HG03103 (cell line): Measurements from ENCODE around the gene RSPO1.

ENCODE experiments used
- ATAC-seq: cut with Tn5 transposase; IDR thresholded peaks from one replicate; pipeline ENCODE4 v1.9.1; 2021; ENCODE audit warnings: low read depth; ENCODE audit not compliant: unreplicated experiment

RSPO1 gene

GRCh38 chr1:37657620-37658412 lies 23.1 kb upstream of the RSPO1 start:
- ATAC-seq = no peak

GRCh38 chr1:37656881-37657280 lies 22.2 kb upstream of the RSPO1 start:
- ATAC-seq = no peak

GRCh38 chr1:37656026-37656425 lies 21.3 kb upstream of the RSPO1 start:
- no peak for ATAC-seq

GRCh38 chr1:37655274-37655673 lies 20.6 kb upstream of the RSPO1 start:
- no peak for ATAC-seq

GRCh38 chr1:37653906-37654305 lies 19.2 kb upstream of the RSPO1 start:
- ATAC-seq = no peak

GRCh38 chr1:37652976-37653375 lies 18.3 kb upstream of the RSPO1 start:
- ATAC-seq = no peak

GRCh38 chr1:37651803-37652202 lies 17.1 kb upstream of the RSPO1 start:
- ATAC-seq = no peak

GRCh38 chr1:37650721-37651120 lies 16.0 kb upstream of the RSPO1 start:
- no peak for ATAC-seq

- no peak for ATAC-seq
These were observed 15.5 kb upstream of the RSPO1 start for GRCh38 chr1:37650173-37650572.

GRCh38 chr1:37647281-37647680 lies 12.6 kb upstream of the RSPO1 start:
- ATAC-seq = no peak

GRCh38 chr1:37641059-37641458 lies 6.4 kb upstream of the RSPO1 start:
- ATAC-seq = no peak

GRCh38 chr1:37636435-37636834 lies 1.7 kb upstream of the RSPO1 start:
- ATAC-seq = no peak

- no peak for ATAC-seq
These were observed 555 bp upstream of the RSPO1 start for GRCh38 chr1:37634992-37635902.

GRCh38 chr1:37633938-37634243 lies 801 bp downstream of the RSPO1 start:
- no peak for ATAC-seq

GRCh38 chr1:37633040-37633937 lies 1.4 kb downstream of the RSPO1 start:
- ATAC-seq = no peak

- ATAC-seq = no peak
These were observed 3.7 kb downstream of the RSPO1 start for GRCh38 chr1:37631036-37631435.

GRCh38 chr1:37630426-37631028 lies 4.2 kb downstream of the RSPO1 start:
- no peak for ATAC-seq

- ATAC-seq = no peak
These were observed 4.8 kb downstream of the RSPO1 start for GRCh38 chr1:37629726-37630425.

- no peak for ATAC-seq
These were observed 5.7 kb downstream of the RSPO1 start for GRCh38 chr1:37629008-37629407.

GRCh38 chr1:37628026-37628556 lies 6.6 kb downstream of the RSPO1 start:
- no peak for ATAC-seq
